ENCODE results near the gene CCDC8. TPM values are rescaled to one million over a fixed set of nuclear protein-coding genes. Genes with fewer than 3 reads are reported as not detected.
"Not testable (repeated sequence)": the region's sequence is repeated elsewhere in the genome, so short reads cannot be mapped to it uniquely, and the experiment has no call there.

The CCDC8 gene
- total RNA-seq, 2 experiments from 2014 or later, result not detected

GRCh38 chr19:46404055-46404752 is 9.2 kb downstream of the CCDC8 start:
- intact Hi-C loops (cut with micrococcal nuclease), result no loop called here
- ChIA-PET CTCF (interaction anchor here (0.6 to 7.4 kb wide), 7 partner anchors 8 to 1559 kb away, joined by 3 to 47 read pairs (median 8); no protein-coding TSS in a partner anchor), POLR2A (no interaction called here)
- Mint-ChIP-seq H3K4me3 (peak overlapping the region; percentile 47), H3K27ac (no peak overlapping the region), H3K4me1 (ENCODE audit: low read depth) (peaks cover 13% of the 10 kb centered on the region), H3K36me3 (ENCODE audit: low read depth) (no peaks in the 10 kb centered on the region), H3K9me3 (no peaks in the 10 kb centered on the region), H3K27me3 (peaks cover 56% of the 10 kb centered on the region)
- no peak for TF ChIP-seq CTCF (IDR thresholded peaks at IDR 0.05)
- no peak for DNase-seq
- no peak for ATAC-seq

GRCh38 chr19:46402725-46403124 is 10.6 kb downstream of the CCDC8 start:
- peaks cover 48% of the 10 kb centered on the region for H3K27me3 Mint-ChIP-seq
- H3K36me3 Mint-ChIP-seq (ENCODE audit: low read depth), result no peaks in the 10 kb centered on the region
- CTCF ChIA-PET, result interaction anchor here (0.9 to 7.4 kb wide), 13 partner anchors 13 to 122 kb away, joined by 3 to 47 read pairs (median 6); no protein-coding TSS in a partner anchor
- DNase-seq (no peak), ATAC-seq (no peak)
- H3K9me3 Mint-ChIP-seq, result no peaks in the 10 kb centered on the region
- no peak for TF ChIP-seq CTCF (IDR thresholded peaks at IDR 0.05)
- POLR2A ChIA-PET, result no interaction called here
- no peak overlapping the region for H3K4me3 Mint-ChIP-seq
- no peak overlapping the region for H3K27ac Mint-ChIP-seq
- peaks cover 13% of the 10 kb centered on the region for H3K4me1 Mint-ChIP-seq (ENCODE audit: low read depth)
- intact Hi-C loops (cut with micrococcal nuclease), result loop anchor here (2.0 kb wide), 1 partner anchor 86 kb away; no protein-coding TSS in a partner anchor

GRCh38 chr19:46397801-46398479 is 15.4 kb downstream of the CCDC8 start:
- H3K36me3 Mint-ChIP-seq (ENCODE audit: low read depth); intact Hi-C loops (cut with micrococcal nuclease); H3K27ac Mint-ChIP-seq; DNase-seq; H3K4me1 Mint-ChIP-seq (ENCODE audit: low read depth); H3K9me3 Mint-ChIP-seq; ATAC-seq; H3K4me3 Mint-ChIP-seq; POLR2A ChIA-PET: not testable (repeated sequence)
- peaks cover 22% of the 10 kb centered on the region for H3K27me3 Mint-ChIP-seq
- CTCF ChIA-PET, result interaction anchor here (0.7 to 3.9 kb wide), 4 partner anchors 90 to 116 kb away, joined by 3 to 38 read pairs (median 4); no protein-coding TSS in a partner anchor

GRCh38 chr19:46394402-46394797 is 19.0 kb downstream of the CCDC8 start:
- peaks cover 16% of the 10 kb centered on the region for H3K36me3 Mint-ChIP-seq (ENCODE audit: low read depth)
- no peak for TF ChIP-seq CTCF (IDR thresholded peaks at IDR 0.05)
- no peaks in the 10 kb centered on the region for H3K9me3 Mint-ChIP-seq
- H3K27ac Mint-ChIP-seq, result no peak overlapping the region
- H3K27me3 Mint-ChIP-seq, result peaks cover 8% of the 10 kb centered on the region
- peaks cover 8% of the 10 kb centered on the region for H3K4me1 Mint-ChIP-seq (ENCODE audit: low read depth)
- DNase-seq (no peak), ATAC-seq (no peak)
- ChIA-PET CTCF (interaction anchor here (0.6 to 3.9 kb wide), 11 partner anchors 8 to 134 kb away, joined by 3 to 40 read pairs (median 8); no protein-coding TSS in a partner anchor), POLR2A (interaction anchor here (1.2 kb wide), 1 partner anchor 127 kb away, joined by 3 read pairs; no protein-coding TSS in a partner anchor)
- intact Hi-C loops (cut with micrococcal nuclease), result no loop called here
- no peak overlapping the region for H3K4me3 Mint-ChIP-seq

GRCh38 chr19:46393456-46394401 is 19.6 kb downstream of the CCDC8 start:
- Mint-ChIP-seq H3K9me3 (no peaks in the 10 kb centered on the region), H3K36me3 (ENCODE audit: low read depth) (peaks cover 20% of the 10 kb centered on the region), H3K27ac (no peak overlapping the region), H3K4me1 (ENCODE audit: low read depth) (peaks cover 8% of the 10 kb centered on the region), H3K4me3 (no peak overlapping the region), H3K27me3 (peaks cover 5% of the 10 kb centered on the region)
- no peak for ATAC-seq
- no peak for TF ChIP-seq CTCF (IDR thresholded peaks at IDR 0.05)
- CTCF ChIA-PET, result interaction anchor here (1.4 to 3.9 kb wide), 7 partner anchors 7 to 122 kb away, joined by 3 to 40 read pairs (median 9); no protein-coding TSS in a partner anchor
- no peak for DNase-seq
- intact Hi-C loops (cut with micrococcal nuclease), result no loop called here
- POLR2A ChIA-PET, result interaction anchor here (1.2 kb wide), 1 partner anchor 128 kb away, joined by 3 read pairs; no protein-coding TSS in a partner anchor

Data from activated CD8-positive, alpha-beta T cell treated with anti-CD3 and anti-CD28 coated beads for 36 hours (primary cell).